HepG2 (cell line): Measurements from ENCODE around the gene CHPF. TPM values are rescaled to one million over a fixed set of nuclear protein-coding genes. Genes with fewer than 3 reads are reported as not detected.

ENCODE experiments used
- ATF7 ChIP-seq, 2 experiments: fragments of 450-650 bp in 1 of 2; sonication (generic) in 1 of 2; formaldehyde crosslinking in 1 of 2; IDR thresholded peaks; 2 replicates each; pipeline versions ENCODE4 v1.4.0 to v1.6.1; 2016 to 2020; ENCODE audit warnings: antibody characterized with exemption in 1 of 2, mild to moderate bottlenecking in 1 of 2, missing genetic modification reagents in 1 of 2
- ATM ChIP-seq: fragments of 450-650 bp; IDR thresholded peaks from 2 replicates; pipeline ENCODE4 v1.7.1; 2017; ENCODE audit warnings: mild to moderate bottlenecking, borderline replicate concordance
- DMAP1 ChIP-seq: IDR thresholded peaks from 2 replicates; pipeline ENCODE4 v1.6.1; 2016
- DR1 ChIP-seq: sonication (generic); formaldehyde crosslinking; IDR thresholded peaks from 2 replicates; pipeline ENCODE4 v1.8.0; 2021; ENCODE audit warnings: mild to moderate bottlenecking, missing genetic modification reagents, inconsistent platforms
- FOXA1 ChIP-seq, 2 experiments: fragments of 450-650 bp in 1 of 2; sonication (generic) in 1 of 2; formaldehyde crosslinking in 1 of 2; IDR thresholded peaks; 2 replicates each; pipeline versions ENCODE4 v1.4.0 to v1.6.1; 2016 to 2020; ENCODE audit warnings: missing genetic modification reagents in 1 of 2
- FOXC1 ChIP-seq: sonication (generic); formaldehyde crosslinking; IDR thresholded peaks from 2 replicates; pipeline ENCODE4 v1.8.0; 2022; ENCODE audit warnings: mild to moderate bottlenecking, missing genetic modification reagents, borderline replicate concordance
- FOXP1 ChIP-seq, 2 experiments: fragments of 450-650 bp in 1 of 2; IDR thresholded peaks; 2 replicates each; pipeline ENCODE4 v1.6.1; 2017 to 2018; ENCODE audit warnings: antibody characterized with exemption in 1 of 2
- HMG20A ChIP-seq: IDR thresholded peaks from 2 replicates; pipeline ENCODE4 v1.6.1; 2016; ENCODE audit warnings: borderline replicate concordance
- KLF6 ChIP-seq: IDR thresholded peaks from 2 replicates; pipeline ENCODE4 v1.8.0; 2016; ENCODE audit warnings: missing biosample characterization, missing genetic modification reagents
- NFYB ChIP-seq: sonication (generic); formaldehyde crosslinking; IDR thresholded peaks from 2 replicates; pipeline ENCODE4 v1.4.0; 2020; ENCODE audit warnings: missing genetic modification reagents
- POLR2A ChIP-seq, 2 experiments: IDR thresholded peaks; 2 replicates each; pipeline ENCODE4 v1.6.1; 2011; ENCODE audit warnings: low read depth in 2 of 2, low read length in 2 of 2, mild to moderate bottlenecking in 1 of 2, moderate library complexity in 1 of 2; ENCODE audit not compliant: insufficient read depth in 1 of 2
- PRMT3 ChIP-seq: sonication (generic); formaldehyde crosslinking; IDR thresholded peaks from 2 replicates; pipeline ENCODE4 v1.8.1; 2022; ENCODE audit warnings: low read depth, mild to moderate bottlenecking, moderate library complexity, missing genetic modification reagents, borderline replicate concordance
- SIX4 ChIP-seq: sonication (generic); formaldehyde crosslinking; IDR thresholded peaks from 2 replicates; pipeline ENCODE4 v1.4.0; 2020; ENCODE audit warnings: missing genetic modification reagents
- STAG1 ChIP-seq: sonication (generic); formaldehyde crosslinking; IDR thresholded peaks from 2 replicates; pipeline ENCODE4 v1.4.0; 2020; ENCODE audit warnings: missing genetic modification reagents
- SUZ12 ChIP-seq: fragments of 150-350 bp; IDR thresholded peaks from 2 replicates; pipeline ENCODE4 v1.6.1; 2014; ENCODE audit warnings: low read depth, low read length
- TGIF2 ChIP-seq: IDR thresholded peaks from 2 replicates; pipeline ENCODE4 v1.6.1; 2016; ENCODE audit warnings: control low read depth, missing compliant biosample characterization
- TMF1 ChIP-seq: sonication (generic); formaldehyde crosslinking; IDR thresholded peaks from 2 replicates; pipeline ENCODE4 v1.8.1; 2022; ENCODE audit warnings: low read depth, missing genetic modification reagents
- ZKSCAN5 ChIP-seq: sonication (generic); formaldehyde crosslinking; IDR thresholded peaks from 2 replicates; pipeline ENCODE4 v1.5.1; 2020; ENCODE audit warnings: mild to moderate bottlenecking, missing genetic modification reagents
- ZNF138 ChIP-seq: sonication (generic); formaldehyde crosslinking; IDR thresholded peaks from 2 replicates; pipeline ENCODE4 v1.5.0; 2020; ENCODE audit warnings: mild to moderate bottlenecking, low read depth, missing genetic modification reagents
- ZNF33A ChIP-seq: sonication (generic); formaldehyde crosslinking; IDR thresholded peaks from 2 replicates; pipeline ENCODE4 v1.5.1; 2020; ENCODE audit warnings: missing genetic modification reagents, mild to moderate bottlenecking, moderate library complexity, borderline replicate concordance
- ZNF44 ChIP-seq: sonication (generic); formaldehyde crosslinking; IDR thresholded peaks from 2 replicates; pipeline ENCODE4 v1.5.1; 2020; ENCODE audit warnings: mild to moderate bottlenecking, missing genetic modification reagents
- ZNF563 ChIP-seq: sonication (generic); formaldehyde crosslinking; IDR thresholded peaks from 2 replicates; pipeline ENCODE4 v1.8.0; 2022; ENCODE audit warnings: mild to moderate bottlenecking, moderate library complexity, missing genetic modification reagents
- ZNF644 ChIP-seq: IDR thresholded peaks from 2 replicates; pipeline ENCODE4 v1.6.1; 2016; ENCODE audit warnings: low read depth
- ZNF788 ChIP-seq: sonication (generic); formaldehyde crosslinking; IDR thresholded peaks from 2 replicates; pipeline ENCODE4 v1.5.0; 2020; ENCODE audit warnings: mild to moderate bottlenecking, missing genetic modification reagents, borderline replicate concordance
- ZNF839 ChIP-seq: sonication (generic); formaldehyde crosslinking; IDR thresholded peaks from 2 replicates; pipeline ENCODE4 v1.4.0; 2020; ENCODE audit warnings: missing genetic modification reagents, mild to moderate bottlenecking, borderline replicate concordance
- polyA plus RNA-seq, 8 experiments: library from polyadenylated mRNA; depleted of rRNA in 3 of 8; stranded (reverse) in 7 of 8; unstranded in 1 of 8; fragments of >200 nt; fragmentation: Illumina TruSeq in 4 of 8; extraction: Trizol in 4 of 8; gene quantifications; 2 replicates each; pipeline versions ENCODE4 v1.2.1 to v1.2.3, GENCODE V29; 2011 to 2016; ENCODE audit warnings: low read depth in 4 of 8, missing spikeins in 1 of 8, mixed read lengths in 1 of 8; ENCODE audit not compliant: insufficient read depth in 1 of 8
- total RNA-seq, 5 experiments: library from RNA; depleted of rRNA; stranded (reverse); fragments of >200 nt; fragmentation: Illumina TruSeq; extraction: Trizol; gene quantifications; 2 replicates each; pipeline ENCODE4 v1.2.3, GENCODE V29; 2016; ENCODE audit warnings: low read depth in 1 of 5
- TF ChIP-seq, protein P1 (sequence below): sonication (generic); formaldehyde crosslinking; IDR thresholded peaks from 2 replicates; pipeline ENCODE4 v1.9.0; 2021; ENCODE audit warnings: missing genetic modification reagents, borderline replicate concordance
- TF ChIP-seq, protein P2 (sequence below): sonication (generic); formaldehyde crosslinking; IDR thresholded peaks from 2 replicates; pipeline ENCODE4 v1.8.0; 2022; ENCODE audit warnings: missing genetic modification reagents, mild to moderate bottlenecking, moderate library complexity, borderline replicate concordance
- TF ChIP-seq, protein P3 (sequence below): sonication (generic); formaldehyde crosslinking; IDR thresholded peaks from 2 replicates; pipeline ENCODE4 v1.5.0; 2020; ENCODE audit warnings: missing genetic modification reagents

CHPF gene
- total and polyA plus RNA-seq, 2 of the 13 experiments (the other 11 are each of a cell fraction or from before 2014, with no cell fraction given): 79.6 to 111 TPM

DNA sequence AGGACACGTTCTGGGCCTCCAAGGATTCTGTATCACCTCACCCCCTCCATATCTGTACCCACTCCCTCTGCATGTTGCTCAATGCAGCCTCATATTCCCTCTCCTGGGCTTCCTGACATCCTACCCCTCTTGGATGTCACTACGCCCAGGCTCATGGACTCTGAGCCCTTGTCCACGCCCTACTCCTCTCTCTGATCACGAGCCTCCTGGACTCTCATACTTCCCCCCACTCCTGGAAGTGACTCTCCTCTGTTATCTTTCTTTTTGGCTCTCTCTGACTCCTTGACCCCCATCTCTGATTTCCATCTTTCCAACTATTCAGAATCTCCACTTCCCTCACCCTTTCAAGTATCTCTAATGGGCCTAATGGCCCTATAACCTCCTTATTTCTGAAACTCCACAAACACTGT lies 2.3 kb upstream of the CHPF start (continued):
- TF ChIP-seq DR1 (CRISPR knock-in tag) (no peak), HMG20A (CRISPR knock-in tag) (peak; percentile 83; the same call in 1 of the 2 replicates), KLF6 (CRISPR knock-in tag) (0 out of 2 replicates have a peak, but pooled peaks have one; percentile 73), ZNF138 (no peak), NFYB (CRISPR knock-in tag) (no peak), ATF7 (IDR thresholded peaks at IDR 0.05) (no peak), ATF7 (CRISPR knock-in tag; IDR thresholded peaks at IDR 0.05) (no peak), PRMT3 (CRISPR knock-in tag) (no peak), TGIF2 (peak; percentile 31; the same call in 1 of the 2 replicates), ZNF839 (CRISPR knock-in tag) (no peak), ZKSCAN5 (CRISPR knock-in tag) (no peak), ZNF644 (CRISPR knock-in tag) (peak; percentile 74), ZNF563 (peak; percentile 55; the same call in 1 of the 2 replicates), ZNF33A (CRISPR knock-in tag) (no peak), ZNF788 (CRISPR knock-in tag) (peak; percentile 39; the same call in 1 of the 2 replicates), STAG1 (CRISPR knock-in tag) (no peak), SUZ12 (no peak), ATM (no peak), POLR2A (IDR thresholded peaks at IDR 0.05; ENCODE audit: insufficient read depth in 1 of 2, low read depth in 2 of 2, low read length in 2 of 2) (no peak), FOXA1 (IDR thresholded peaks at IDR 0.05) (no peak), FOXA1 (CRISPR knock-in tag; IDR thresholded peaks at IDR 0.05) (no peak), TMF1 (CRISPR knock-in tag) (no peak), ZNF44 (CRISPR knock-in tag) (no peak), FOXP1 (IDR thresholded peaks at IDR 0.05) (no peak), FOXP1 (CRISPR knock-in tag; IDR thresholded peaks at IDR 0.05) (0 out of 2 replicates have a peak, but pooled peaks have one; percentile 54), SIX4 (CRISPR knock-in tag) (peak; percentile 92), FOXC1 (CRISPR knock-in tag) (no peak), DMAP1 (CRISPR knock-in tag) (0 out of 2 replicates have a peak, but pooled peaks have one; percentile 31)
- TF ChIP-seq, protein P1, sequence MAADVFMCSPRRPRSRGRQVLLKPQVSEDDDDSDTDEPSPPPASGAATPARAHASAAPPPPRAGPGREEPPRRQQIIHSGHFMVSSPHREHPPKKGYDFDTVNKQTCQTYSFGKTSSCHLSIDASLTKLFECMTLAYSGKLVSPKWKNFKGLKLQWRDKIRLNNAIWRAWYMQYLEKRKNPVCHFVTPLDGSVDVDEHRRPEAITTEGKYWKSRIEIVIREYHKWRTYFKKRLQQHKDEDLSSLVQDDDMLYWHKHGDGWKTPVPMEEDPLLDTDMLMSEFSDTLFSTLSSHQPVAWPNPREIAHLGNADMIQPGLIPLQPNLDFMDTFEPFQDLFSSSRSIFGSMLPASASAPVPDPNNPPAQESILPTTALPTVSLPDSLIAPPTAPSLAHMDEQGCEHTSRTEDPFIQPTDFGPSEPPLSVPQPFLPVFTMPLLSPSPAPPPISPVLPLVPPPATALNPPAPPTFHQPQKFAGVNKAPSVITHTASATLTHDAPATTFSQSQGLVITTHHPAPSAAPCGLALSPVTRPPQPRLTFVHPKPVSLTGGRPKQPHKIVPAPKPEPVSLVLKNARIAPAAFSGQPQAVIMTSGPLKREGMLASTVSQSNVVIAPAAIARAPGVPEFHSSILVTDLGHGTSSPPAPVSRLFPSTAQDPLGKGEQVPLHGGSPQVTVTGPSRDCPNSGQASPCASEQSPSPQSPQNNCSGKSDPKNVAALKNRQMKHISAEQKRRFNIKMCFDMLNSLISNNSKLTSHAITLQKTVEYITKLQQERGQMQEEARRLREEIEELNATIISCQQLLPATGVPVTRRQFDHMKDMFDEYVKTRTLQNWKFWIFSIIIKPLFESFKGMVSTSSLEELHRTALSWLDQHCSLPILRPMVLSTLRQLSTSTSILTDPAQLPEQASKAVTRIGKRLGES (CRISPR knock-in tag): peak; percentile 97
- TF ChIP-seq, protein P2, sequence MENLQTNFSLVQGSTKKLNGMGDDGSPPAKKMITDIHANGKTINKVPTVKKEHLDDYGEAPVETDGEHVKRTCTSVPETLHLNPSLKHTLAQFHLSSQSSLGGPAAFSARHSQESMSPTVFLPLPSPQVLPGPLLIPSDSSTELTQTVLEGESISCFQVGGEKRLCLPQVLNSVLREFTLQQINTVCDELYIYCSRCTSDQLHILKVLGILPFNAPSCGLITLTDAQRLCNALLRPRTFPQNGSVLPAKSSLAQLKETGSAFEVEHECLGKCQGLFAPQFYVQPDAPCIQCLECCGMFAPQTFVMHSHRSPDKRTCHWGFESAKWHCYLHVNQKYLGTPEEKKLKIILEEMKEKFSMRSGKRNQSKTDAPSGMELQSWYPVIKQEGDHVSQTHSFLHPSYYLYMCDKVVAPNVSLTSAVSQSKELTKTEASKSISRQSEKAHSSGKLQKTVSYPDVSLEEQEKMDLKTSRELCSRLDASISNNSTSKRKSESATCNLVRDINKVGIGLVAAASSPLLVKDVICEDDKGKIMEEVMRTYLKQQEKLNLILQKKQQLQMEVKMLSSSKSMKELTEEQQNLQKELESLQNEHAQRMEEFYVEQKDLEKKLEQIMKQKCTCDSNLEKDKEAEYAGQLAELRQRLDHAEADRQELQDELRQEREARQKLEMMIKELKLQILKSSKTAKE: no peak
- TF ChIP-seq, protein P3, sequence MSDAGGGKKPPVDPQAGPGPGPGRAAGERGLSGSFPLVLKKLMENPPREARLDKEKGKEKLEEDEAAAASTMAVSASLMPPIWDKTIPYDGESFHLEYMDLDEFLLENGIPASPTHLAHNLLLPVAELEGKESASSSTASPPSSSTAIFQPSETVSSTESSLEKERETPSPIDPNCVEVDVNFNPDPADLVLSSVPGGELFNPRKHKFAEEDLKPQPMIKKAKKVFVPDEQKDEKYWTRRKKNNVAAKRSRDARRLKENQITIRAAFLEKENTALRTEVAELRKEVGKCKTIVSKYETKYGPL (CRISPR knock-in tag): no peak
